HG03025 (cell line): Measurements from ENCODE around the gene KCTD1.

ENCODE experiments used
- ATAC-seq: cut with Tn5 transposase; IDR thresholded peaks from one replicate; pipeline ENCODE4 v1.9.1; 2021; ENCODE audit warnings: mild to moderate bottlenecking, moderate library complexity; ENCODE audit not compliant: unreplicated experiment, low FRiP score

KCTD1 gene

DNA sequence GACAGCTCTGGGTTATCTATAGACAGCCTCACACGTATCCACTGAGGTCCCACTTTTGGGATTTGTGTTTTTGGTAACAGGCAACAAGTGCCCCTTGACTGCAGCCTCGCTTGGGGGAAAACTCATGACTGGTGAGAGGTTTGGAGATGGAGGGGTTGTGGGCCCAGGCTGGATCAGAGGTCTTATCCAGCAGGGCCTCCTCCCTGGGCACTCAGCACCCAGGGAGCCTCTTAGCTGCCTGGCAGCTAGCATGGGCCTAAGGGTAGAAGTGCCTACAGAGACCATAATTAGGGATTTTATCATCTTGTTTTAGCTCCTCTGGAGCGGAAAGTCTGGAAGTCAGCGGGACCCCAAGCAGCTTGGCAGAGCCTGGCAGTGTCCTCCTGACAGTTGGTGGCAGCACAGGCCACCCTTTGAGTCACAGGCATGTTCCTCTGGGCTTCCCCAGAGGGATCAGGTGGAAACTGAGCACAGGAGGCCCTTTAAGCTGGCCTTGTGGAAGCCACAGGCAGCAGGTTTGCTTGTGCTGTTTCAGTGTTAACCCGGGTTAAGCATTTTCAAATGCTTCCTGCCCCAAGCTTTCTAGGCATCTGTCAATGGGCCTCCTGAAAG is 143.1 kb downstream of the KCTD1 start:
- peak; percentile 75 for ATAC-seq
